RPMI7951 (cell line): ENCODE data around the gene SLC22A5. TPM values are rescaled to one million over a fixed set of nuclear protein-coding genes. Genes with fewer than 3 reads are reported as not detected.
"Not testable (repeated sequence)": the region's sequence is repeated elsewhere in the genome, so short reads cannot be mapped to it uniquely, and the experiment has no call there.

Source experiments
- DNase-seq: peaks from one replicate; pipeline ENCODE4 v3.0.0-alpha.2; 2012; ENCODE audit warnings: low read depth
- total RNA-seq: library from RNA; depleted of rRNA; stranded (reverse); fragments of >200 nt; shearing (Covaris generic); gene quantifications from 2 replicates; pipeline ENCODE4 v1.2.3, GENCODE V29; 2014

SLC22A5 gene
- total RNA-seq, 1 experiment from 2014 or later: 4.0 TPM

- peak; percentile 40 for DNase-seq
Observed at GRCh38 chr5:132427281-132428146, 58.0 kb downstream of the SLC22A5 start.

GRCh38 chr5:132428147-132428482, 58.6 kb downstream of the SLC22A5 start:
- DNase-seq: no peak

GRCh38 chr5:132428484-132429462, 59.3 kb downstream of the SLC22A5 start:
- DNase-seq: peak; percentile 83

- no peak for DNase-seq
Observed at GRCh38 chr5:132429463-132430440, 60.2 kb downstream of the SLC22A5 start.

- no peak for DNase-seq
Observed at GRCh38 chr5:132430746-132431145, 61.2 kb downstream of the SLC22A5 start.

GRCh38 chr5:132431632-132432031, 62.1 kb downstream of the SLC22A5 start:
- DNase-seq: no peak

- DNase-seq: no peak
Observed at GRCh38 chr5:132433141-132433540, 63.6 kb downstream of the SLC22A5 start.

GRCh38 chr5:132434416-132435286, 65.1 kb downstream of the SLC22A5 start:
- DNase-seq: no peak

GRCh38 chr5:132435447-132435846, 65.9 kb downstream of the SLC22A5 start:
- no peak for DNase-seq

- no peak for DNase-seq
Observed at GRCh38 chr5:132435886-132436285, 66.4 kb downstream of the SLC22A5 start.

GRCh38 chr5:132436936-132437335, 67.4 kb downstream of the SLC22A5 start:
- no peak for DNase-seq

GRCh38 chr5:132437604-132438266, 68.2 kb downstream of the SLC22A5 start:
- DNase-seq: peak; percentile 86

- DNase-seq: not testable (repeated sequence)
Observed at GRCh38 chr5:132438267-132438645, 68.7 kb downstream of the SLC22A5 start.

GRCh38 chr5:132438917-132439316, 69.4 kb downstream of the SLC22A5 start:
- DNase-seq: no peak

- DNase-seq: peak; percentile 89
Observed at GRCh38 chr5:132439521-132440089, 70.1 kb downstream of the SLC22A5 start.

GRCh38 chr5:132444061-132444460, 74.6 kb downstream of the SLC22A5 start:
- no peak for DNase-seq
